T-cell (primary cell): Measurements from ENCODE around the gene DHRSX. TPM values are rescaled to one million over a fixed set of nuclear protein-coding genes. Genes with fewer than 3 reads are reported as not detected.
"Not testable (repeated sequence)": the region's sequence is repeated elsewhere in the genome, so short reads cannot be mapped to it uniquely, and the experiment has no call there.

Experiments used
- ATAC-seq, 4 experiments: fragments of 200-7000 bp in 3 of 4; fragments of 150-1000 bp in 1 of 4; cut with Tn5 transposase; replicated peaks in 1 of 4; 1 replicate in 3 of 4; 2 replicates in 1 of 4; pipeline ENCODE4 v1.10.0; 2021; ENCODE audit warnings: moderate library complexity in 3 of 4, mild to moderate bottlenecking in 2 of 4, moderate number of reproducible peaks in 1 of 4
- CTCF ChIA-PET, 2 donors: fragments of 300-600 bp; sonication (Branson Sonifier 250); formaldehyde crosslinking; loops; one replicate each; lab custom pipeline; 2022; ENCODE audit warnings: antibody characterized with exemption in 2 of 2; lab: Charles Lee
- POLR2A ChIA-PET, 2 donors: fragments of 300-600 bp; sonication (Branson Sonifier 250); formaldehyde crosslinking; loops; one replicate each; lab custom pipeline; 2022; ENCODE audit warnings: antibody characterized with exemption in 2 of 2; lab: Charles Lee
- DNase-seq, 35 experiments: peaks; one replicate each; pipeline versions ENCODE4 v3.0.0 to v3.0.0-alpha.2; 2013 to 2023
- H3K27ac ChIP-seq: one replicate; pipeline ENCODE4 v1.5.1; 2013; ENCODE audit warnings: low read length
- H3K27me3 ChIP-seq, 2 experiments: replicated peaks in 1 of 2; 1 replicate in 1 of 2; 2 replicates in 1 of 2; pipeline versions ENCODE4 v1.6.1 to v1.7.0; 2013; ENCODE audit warnings: low read length in 1 of 2, mixed read lengths in 1 of 2; ENCODE audit not compliant: control insufficient read depth in 2 of 2, insufficient read depth in 2 of 2; ENCODE audit errors: extremely low read depth in 1 of 2
- H3K36me3 ChIP-seq, 2 donors: 1 replicate in 1 of 2; 2 replicates in 1 of 2; pipeline versions ENCODE4 v1.6.1 to v1.7.0; 2013; ENCODE audit warnings: low read length in 1 of 2; ENCODE audit not compliant: control insufficient read depth in 2 of 2, insufficient read depth in 1 of 2; ENCODE audit errors: extremely low read depth in 1 of 2
- H3K4me1 ChIP-seq, 2 experiments: 1 replicate in 1 of 2; 2 replicates in 1 of 2; pipeline versions ENCODE4 v1.6.1 to v1.7.0; 2013; ENCODE audit warnings: low read length in 2 of 2, mixed read lengths in 1 of 2; ENCODE audit not compliant: insufficient read depth in 2 of 2, control insufficient read depth in 1 of 2; ENCODE audit errors: extremely low read depth in 1 of 2
- H3K4me3 ChIP-seq, 2 donors: 1 replicate in 1 of 2; 2 replicates in 1 of 2; pipeline versions ENCODE4 v1.5.1 to v1.7.0; 2013; ENCODE audit warnings: mild to moderate bottlenecking in 2 of 2, low read length in 1 of 2, moderate library complexity in 1 of 2; ENCODE audit not compliant: control insufficient read depth in 1 of 2; ENCODE audit errors: extremely low read depth in 1 of 2
- H3K9me3 ChIP-seq: 2 replicates; pipeline ENCODE4 v1.7.0; 2013
- H3K27ac Mint-ChIP-seq, 2 donors: one replicate each; pipeline ENCODE4 v1.8.0; 2020 to 2021; ENCODE audit warnings: mild to moderate bottlenecking in 2 of 2, mixed read lengths in 2 of 2
- H3K27me3 Mint-ChIP-seq, 2 donors: one replicate each; pipeline ENCODE4 v1.8.0; 2021 to 2022; ENCODE audit warnings: mixed read lengths in 2 of 2
- H3K36me3 Mint-ChIP-seq: one replicate; pipeline ENCODE4 v1.8.0; 2021; ENCODE audit warnings: mixed read lengths
- H3K4me1 Mint-ChIP-seq, 3 donors: one replicate each; pipeline ENCODE4 v1.8.0; 2020 to 2022; ENCODE audit warnings: mixed read lengths in 3 of 3, mild to moderate bottlenecking in 1 of 3
- H3K4me3 Mint-ChIP-seq, 3 donors: one replicate each; pipeline ENCODE4 v1.8.0; 2020 to 2022; ENCODE audit warnings: mild to moderate bottlenecking in 3 of 3, mixed read lengths in 3 of 3, moderate library complexity in 3 of 3
- H3K9me3 Mint-ChIP-seq, 3 donors: one replicate each; pipeline ENCODE4 v1.8.0; 2020 to 2022; ENCODE audit warnings: mixed read lengths in 3 of 3
- WGBS: methylation state at CpG from one replicate; pipeline ENCODE4 v1.1.5; 2013; ENCODE audit warnings: missing lambda C conversion rate; ENCODE audit not compliant: insufficient coverage; 5-methylcytosine and 5-hydroxymethylcytosine counted together
- total RNA-seq, 35 experiments: library from RNA in 6 of 35; stranded (reverse) in 6 of 35; fragments of 120-200 nt in 1 of 35; gene quantifications; one replicate each; pipeline versions ENCODE4 v1.2.1 to v1.2.4 and lab custom pipeline; 2013 to 2026

DHRSX gene
- total RNA-seq, 5 donors from 2014 or later (not counting 1 experiment from before 2014, with no cell fraction given), result 13.2 to 20.0 (median 15.9) TPM

DNA sequence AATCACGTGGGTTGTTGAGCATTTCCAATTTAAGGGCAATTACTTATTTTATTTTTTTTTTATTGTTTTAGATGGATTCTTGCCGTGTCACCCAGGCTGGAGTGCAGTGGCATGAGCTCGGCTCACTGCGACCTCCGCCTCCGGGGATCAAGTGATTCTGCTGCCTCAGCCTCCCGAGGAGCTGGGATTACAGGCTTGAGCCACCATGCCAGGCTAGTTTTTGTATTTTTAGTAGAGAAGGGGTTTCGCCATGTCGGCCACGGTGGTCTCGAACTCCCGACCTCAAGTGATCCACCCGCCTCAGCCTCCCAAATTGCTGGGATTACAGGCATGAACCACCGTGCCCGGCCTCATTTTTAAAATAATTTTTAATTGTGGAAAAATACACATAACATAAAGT, 111.0 kb downstream of the DHRSX start:
- CTCF ChIA-PET, DNase-seq, ATAC-seq, H3K27ac Mint-ChIP-seq, POLR2A ChIA-PET, H3K4me3 Mint-ChIP-seq, H3K4me3 ChIP-seq, H3K27me3 ChIP-seq, H3K27me3 Mint-ChIP-seq, H3K27ac ChIP-seq, H3K4me1 ChIP-seq, H3K9me3 ChIP-seq, H3K4me1 Mint-ChIP-seq: not testable (repeated sequence)
- H3K36me3 ChIP-seq, result peaks cover 8 to 13% of the 10 kb centered on the region in 2 donors
- H3K36me3 Mint-ChIP-seq, result peaks cover 51% of the 10 kb centered on the region
- H3K9me3 Mint-ChIP-seq, result peaks cover 4 to 11% (median 9%) of the 10 kb centered on the region in 3 donors
- no CpG with 5 or more reads among the region's 15 CpGs for WGBS

DNA sequence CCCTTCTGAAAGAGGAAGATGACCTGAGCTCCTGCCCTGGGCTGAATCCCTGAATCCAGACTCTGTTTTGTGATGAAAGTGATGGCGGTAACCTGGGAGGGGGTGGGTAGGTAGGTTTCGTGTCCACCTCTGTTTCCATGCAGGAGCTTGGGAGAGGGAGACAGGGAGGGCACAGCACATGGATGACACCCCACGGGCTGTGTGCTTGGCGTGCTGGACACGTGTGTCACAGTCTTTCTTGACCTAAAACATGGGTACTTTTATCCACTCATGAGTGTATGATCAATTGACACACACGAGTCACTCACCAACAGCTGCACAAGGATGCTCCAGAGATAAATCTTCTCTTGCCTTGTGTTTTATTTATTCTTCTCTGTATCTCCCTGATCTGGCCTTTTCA, 111.5 kb downstream of the DHRSX start:
- no peak overlapping the region for H3K27ac Mint-ChIP-seq
- peaks cover 0 to 4% (median 0%) of the 10 kb centered on the region in 3 donors for H3K4me1 Mint-ChIP-seq
- no peak overlapping the region for H3K4me3 ChIP-seq
- ATAC-seq (no peak), DNase-seq (no peak)
- H3K9me3 Mint-ChIP-seq, result peaks cover 4 to 11% (median 9%) of the 10 kb centered on the region in 3 donors
- no peaks in the 10 kb centered on the region for H3K27me3 ChIP-seq
- peaks cover 4% of the 10 kb centered on the region for H3K9me3 ChIP-seq
- H3K36me3 ChIP-seq, result peaks cover 8 to 13% of the 10 kb centered on the region in 2 donors
- ChIA-PET CTCF (no interaction called here), POLR2A (no interaction called here)
- no peaks in the 10 kb centered on the region for H3K4me1 ChIP-seq
- H3K4me3 Mint-ChIP-seq, result no peak overlapping the region
- H3K36me3 Mint-ChIP-seq, result peaks cover 47% of the 10 kb centered on the region
- no peaks in the 10 kb centered on the region for H3K27me3 Mint-ChIP-seq
- 94% methylated on average over 5 of the region's 6 CpGs for WGBS
- H3K27ac ChIP-seq, result no peak overlapping the region

DNA sequence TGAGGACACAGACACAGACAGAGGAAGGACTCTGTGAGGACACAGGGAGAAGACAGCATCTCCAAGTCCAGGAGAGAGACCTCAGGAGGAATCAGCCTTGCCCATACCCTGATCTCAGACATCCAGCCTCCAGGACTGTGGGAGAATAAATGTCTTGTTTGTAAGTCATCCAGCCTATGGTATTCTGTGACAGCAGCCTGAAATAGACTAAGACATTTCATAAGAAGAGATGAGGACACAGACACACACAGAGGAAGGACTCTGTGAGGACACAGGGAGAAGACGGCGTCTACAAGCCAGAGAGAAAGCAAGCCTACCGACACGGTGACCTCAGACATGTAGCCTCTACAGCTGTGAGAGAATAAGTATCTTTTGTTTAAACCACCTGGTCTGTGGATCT, 112.1 kb downstream of the DHRSX start:
- WGBS, result 95% methylated on average over 4 of the region's 4 CpGs
- Histone ChIP-seq H3K36me3 (peaks cover 8 to 13% of the 10 kb centered on the region in 2 donors), H3K4me3 (no peak overlapping the region), H3K27ac (no peak overlapping the region), H3K4me1 (no peaks in the 10 kb centered on the region), H3K27me3 (no peaks in the 10 kb centered on the region), H3K9me3 (peaks cover 4% of the 10 kb centered on the region)
- H3K4me3 Mint-ChIP-seq, result no peak overlapping the region
- no peaks in the 10 kb centered on the region for H3K27me3 Mint-ChIP-seq
- CTCF ChIA-PET, result no interaction called here
- peaks cover 0 to 4% (median 0%) of the 10 kb centered on the region in 3 donors for H3K4me1 Mint-ChIP-seq
- ATAC-seq (no peak), DNase-seq (no peak)
- peaks cover 41% of the 10 kb centered on the region for H3K36me3 Mint-ChIP-seq
- H3K9me3 Mint-ChIP-seq, result peaks cover 4 to 11% (median 9%) of the 10 kb centered on the region in 3 donors
- POLR2A ChIA-PET, result no interaction called here
- H3K27ac Mint-ChIP-seq, result no peak overlapping the region

DNA sequence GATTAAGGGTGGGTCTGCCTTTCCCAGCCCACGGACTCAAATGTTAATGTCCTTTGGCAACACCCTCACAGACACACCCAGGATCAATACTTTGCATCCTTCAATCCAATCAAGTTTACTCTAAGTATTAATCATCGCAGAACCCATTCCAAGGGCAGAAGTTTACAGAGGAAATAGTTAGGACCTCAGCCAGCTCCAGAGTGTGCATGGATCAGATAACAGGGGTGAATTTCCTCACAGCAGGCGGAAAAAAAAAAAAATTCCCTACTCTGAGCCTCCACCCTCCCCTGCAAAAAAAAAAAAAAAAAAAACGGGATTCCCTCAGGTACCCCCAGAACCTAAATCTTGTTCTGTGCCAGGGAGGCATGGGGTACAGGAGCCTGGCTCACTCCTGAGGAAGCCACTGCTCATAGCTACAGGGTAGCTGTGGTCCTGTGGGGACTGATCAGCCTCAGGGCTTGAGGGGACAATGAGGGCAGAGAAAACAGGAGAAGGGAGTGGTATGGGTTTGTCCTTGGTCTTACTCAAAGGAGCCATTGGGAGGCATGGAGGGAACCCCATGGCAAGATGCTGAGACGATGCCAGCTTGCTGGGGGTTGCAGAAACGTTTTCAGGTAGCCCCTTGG, 113.0 kb downstream of the DHRSX start:
- H3K9me3 Mint-ChIP-seq, result peaks cover 4 to 11% (median 9%) of the 10 kb centered on the region in 3 donors
- H3K27me3 Mint-ChIP-seq, result no peaks in the 10 kb centered on the region
- H3K4me1 Mint-ChIP-seq, result peaks cover 0 to 4% (median 0%) of the 10 kb centered on the region in 3 donors
- Histone ChIP-seq H3K4me1 (no peaks in the 10 kb centered on the region), H3K4me3 (no peak overlapping the region), H3K36me3 (peaks cover 8 to 13% of the 10 kb centered on the region in 2 donors), H3K27ac (no peak overlapping the region), H3K27me3 (no peaks in the 10 kb centered on the region), H3K9me3 (peaks cover 4% of the 10 kb centered on the region)
- DNase-seq, result no peak
- no peak overlapping the region for H3K27ac Mint-ChIP-seq
- ChIA-PET POLR2A (no interaction called here), CTCF (no interaction called here)
- ATAC-seq, result no peak
- no peak overlapping the region for H3K4me3 Mint-ChIP-seq
- H3K36me3 Mint-ChIP-seq, result peaks cover 40% of the 10 kb centered on the region
- WGBS, result no CpG with 5 or more reads among the region's 6 CpGs

DNA sequence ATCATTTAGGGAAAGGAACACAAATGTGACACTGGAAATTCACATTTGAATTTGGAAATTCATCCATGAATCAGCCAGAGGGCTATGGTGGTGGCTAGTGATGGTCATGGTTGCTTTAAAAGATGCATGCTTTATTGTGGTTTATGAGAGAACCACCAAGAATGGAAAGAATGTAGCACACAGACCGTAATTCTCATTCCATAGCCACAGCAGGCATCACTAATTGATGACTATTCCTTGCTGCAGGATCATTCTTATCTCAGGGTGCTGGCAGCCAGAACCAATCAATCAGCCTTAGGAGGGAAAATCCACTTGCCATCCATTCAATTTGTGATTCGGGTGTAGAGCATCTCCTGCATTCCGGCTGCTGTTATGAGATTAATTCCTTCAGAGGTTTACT, 115.6 kb downstream of the DHRSX start:
- H3K9me3 Mint-ChIP-seq, result no peaks in the 10 kb centered on the region
- H3K4me1 ChIP-seq, result no peaks in the 10 kb centered on the region
- DNase-seq, result no peak
- H3K4me3 ChIP-seq, result no peak overlapping the region
- no peaks in the 10 kb centered on the region for H3K27me3 Mint-ChIP-seq
- POLR2A ChIA-PET, result no interaction called here
- peaks cover 25% of the 10 kb centered on the region for H3K36me3 Mint-ChIP-seq
- CTCF ChIA-PET, result no interaction called here
- no peak overlapping the region for H3K4me3 Mint-ChIP-seq
- no peak overlapping the region for H3K27ac ChIP-seq
- ATAC-seq, result no peak
- H3K27ac Mint-ChIP-seq, result no peak overlapping the region
- no peaks in the 10 kb centered on the region for H3K9me3 ChIP-seq
- H3K4me1 Mint-ChIP-seq, result peaks cover 0 to 4% (median 0%) of the 10 kb centered on the region in 3 donors
- WGBS, result 78% methylated on average over 1 of the region's 3 CpGs
- H3K36me3 ChIP-seq, result peaks cover 0 to 8% of the 10 kb centered on the region in 2 donors
- H3K27me3 ChIP-seq, result no peaks in the 10 kb centered on the region

DNA sequence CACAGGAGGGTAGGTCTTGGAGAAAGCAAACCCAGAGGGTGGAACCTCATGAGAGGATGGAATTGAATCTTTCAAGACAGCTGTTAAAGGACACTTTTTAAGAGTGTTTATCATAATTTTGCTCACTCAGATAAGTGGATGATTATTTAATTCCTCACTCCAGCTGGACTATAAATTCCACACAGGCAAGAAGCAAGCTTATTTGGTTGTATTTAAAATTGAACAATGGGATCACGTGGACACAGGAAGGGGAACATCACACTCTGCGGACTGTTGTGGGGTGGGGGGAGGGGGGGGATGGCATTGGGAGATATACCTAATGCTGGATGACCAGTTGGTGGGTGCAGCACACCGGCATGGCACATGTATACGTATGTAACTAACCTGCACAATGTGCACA, 116.3 kb downstream of the DHRSX start:
- CTCF ChIA-PET, result no interaction called here
- Mint-ChIP-seq H3K4me3 (no peak overlapping the region), H3K4me1 (peaks cover 0 to 4% (median 0%) of the 10 kb centered on the region in 3 donors), H3K9me3 (no peaks in the 10 kb centered on the region), H3K36me3 (peaks cover 22% of the 10 kb centered on the region), H3K27ac (no peak overlapping the region), H3K27me3 (no peaks in the 10 kb centered on the region)
- H3K4me3 ChIP-seq, result no peak overlapping the region
- H3K4me1 ChIP-seq, result no peaks in the 10 kb centered on the region
- no peak overlapping the region for H3K27ac ChIP-seq
- POLR2A ChIA-PET, result no interaction called here
- DNase-seq (no peak), ATAC-seq (no peak)
- H3K27me3 ChIP-seq, result no peaks in the 10 kb centered on the region
- H3K9me3 ChIP-seq, result no peaks in the 10 kb centered on the region
- WGBS, result no CpG with 5 or more reads among the region's 4 CpGs
- peaks cover 0 to 8% of the 10 kb centered on the region in 2 donors for H3K36me3 ChIP-seq
